Liver (tissue), 9 donors: Measurements from ENCODE around the gene FTHL17. TPM values are rescaled to one million over a fixed set of nuclear protein-coding genes. Genes with fewer than 3 reads are reported as not detected.

Experiments
- DNase-seq: peaks from one replicate; pipeline ENCODE4 v3.0.0-alpha.2; 2017; ENCODE audit warnings: low spot score
- H3K27ac ChIP-seq, 2 donors: one replicate each; pipeline ENCODE4 v1.7.0; 2013; ENCODE audit warnings: inconsistent platforms in 2 of 2, low read length in 2 of 2, control low read depth in 1 of 2, low read depth in 1 of 2, mild to moderate bottlenecking in 1 of 2
- H3K27me3 ChIP-seq, 4 donors: one replicate each; pipeline versions ENCODE4 v1.6.1 to v1.7.0; 2013; ENCODE audit warnings: low read length in 3 of 4, inconsistent platforms in 1 of 4, mild to moderate bottlenecking in 1 of 4, moderate library complexity in 1 of 4; ENCODE audit not compliant: control insufficient read depth in 4 of 4, insufficient read depth in 4 of 4
- H3K36me3 ChIP-seq, 4 donors: one replicate each; pipeline versions ENCODE4 v1.6.1 to v1.7.0; 2013; ENCODE audit warnings: low read length in 3 of 4, mild to moderate bottlenecking in 3 of 4, low read depth in 1 of 4, moderate library complexity in 1 of 4; ENCODE audit not compliant: control insufficient read depth in 4 of 4, insufficient read depth in 3 of 4
- H3K4me1 ChIP-seq, 4 donors: one replicate each; pipeline versions ENCODE4 v1.6.1 to v1.7.0; 2013; ENCODE audit warnings: low read length in 3 of 4, mild to moderate bottlenecking in 3 of 4, moderate library complexity in 1 of 4; ENCODE audit not compliant: control insufficient read depth in 4 of 4, insufficient read depth in 4 of 4
- H3K4me3 ChIP-seq, 3 donors: one replicate each; pipeline versions ENCODE4 v1.6.1 to v1.7.0; 2013; ENCODE audit warnings: low read length in 3 of 3, control low read depth in 1 of 3, low read depth in 1 of 3, mild to moderate bottlenecking in 1 of 3
- H3K9ac ChIP-seq, 2 donors: one replicate each; pipeline ENCODE4 v1.7.0; 2013; ENCODE audit warnings: low read length in 2 of 2, mild to moderate bottlenecking in 2 of 2, moderate library complexity in 2 of 2, control low read depth in 1 of 2, low read depth in 1 of 2
- H3K9me3 ChIP-seq, 4 donors: one replicate each; pipeline versions ENCODE4 v1.6.1 to v1.7.0; 2013; ENCODE audit warnings: low read length in 3 of 4; ENCODE audit not compliant: control insufficient read depth in 4 of 4
- ATF3 ChIP-seq: IDR thresholded peaks from 2 replicates; pipeline ENCODE4 v1.6.1; 2016; ENCODE audit warnings: antibody characterized with exemption
- EGR1 ChIP-seq, 2 donors: IDR thresholded peaks; 2 replicates each; pipeline ENCODE4 v1.6.1; 2016 to 2018; ENCODE audit warnings: antibody characterized with exemption in 2 of 2, low read depth in 2 of 2
- FOXA1 ChIP-seq: IDR thresholded peaks from 2 replicates; pipeline ENCODE4 v1.6.1; 2016; ENCODE audit warnings: antibody characterized with exemption
- FOXA2 ChIP-seq: IDR thresholded peaks from 2 replicates; pipeline ENCODE4 v1.6.1; 2016; ENCODE audit warnings: antibody characterized with exemption
- GABPA ChIP-seq, 2 donors: IDR thresholded peaks in 1 of 2; conservative IDR thresholded peaks in 1 of 2; 2 replicates each; pipeline ENCODE4 v1.6.1; 2016; ENCODE audit warnings: antibody characterized with exemption in 2 of 2, mild to moderate bottlenecking in 1 of 2, moderate library complexity in 1 of 2
- HNF4A ChIP-seq, 2 donors: conservative IDR thresholded peaks; 2 replicates each; pipeline ENCODE4 v1.6.1; 2016; ENCODE audit warnings: antibody characterized with exemption in 2 of 2, mild to moderate bottlenecking in 2 of 2
- HNF4G ChIP-seq: IDR thresholded peaks from 2 replicates; pipeline ENCODE4 v1.6.1; 2016; ENCODE audit warnings: antibody characterized with exemption
- JUND ChIP-seq, 2 donors: IDR thresholded peaks; 2 replicates each; pipeline ENCODE4 v1.6.1; 2016; ENCODE audit warnings: antibody characterized with exemption in 2 of 2
- REST ChIP-seq: IDR thresholded peaks from 2 replicates; pipeline ENCODE4 v1.6.1; 2016; ENCODE audit warnings: antibody characterized with exemption, mild to moderate bottlenecking
- SP1 ChIP-seq: IDR thresholded peaks from 2 replicates; pipeline ENCODE4 v1.6.1; 2018; ENCODE audit warnings: antibody characterized with exemption, mild to moderate bottlenecking
- TAF1 ChIP-seq: conservative IDR thresholded peaks from 2 replicates; pipeline ENCODE4 v1.6.1; 2016; ENCODE audit warnings: antibody characterized with exemption, mild to moderate bottlenecking
- YY1 ChIP-seq: IDR thresholded peaks from 2 replicates; pipeline ENCODE4 v1.6.1; 2016; ENCODE audit warnings: antibody characterized with exemption, mild to moderate bottlenecking
- ZBTB33 ChIP-seq: IDR thresholded peaks from 2 replicates; pipeline ENCODE4 v1.6.1; 2016; ENCODE audit warnings: antibody characterized with exemption
- WGBS: extraction: QIAGEN DNeasy Blood & Tissue Kit; methylation state at CpG from one replicate; pipeline ENCODE4 v1.1.7; 2013; 5-methylcytosine and 5-hydroxymethylcytosine counted together
- polyA plus RNA-seq, 2 donors: library from polyadenylated mRNA; stranded (reverse) in 1 of 2; unstranded in 1 of 2; fragments of 200-250 nt in 1 of 2; fragments of >200 nt in 1 of 2; fragmentation: Nextera tagmentation in 1 of 2; extraction: Ambion mirVana in 1 of 2; gene quantifications; one replicate each; pipeline versions ENCODE4 v1.2.1 to v1.2.3, GENCODE V29; 2013 to 2015
- total RNA-seq, 2 donors: library from RNA; depleted of rRNA; stranded (reverse); fragments of >200 nt; gene quantifications; one replicate each; pipeline ENCODE4 v1.2.3, GENCODE V29; 2014
- TF ChIP-seq, protein P1 (sequence below): fragments of 150-350 bp; IDR thresholded peaks from 2 replicates; pipeline ENCODE4 v1.5.1; 2017; ENCODE audit warnings: improper control_type of control experiment, low read depth, low read length; ENCODE audit not compliant: missing input control
- TF ChIP-seq, protein P2 (sequence below): IDR thresholded peaks from 2 replicates; pipeline ENCODE4 v1.6.1; 2016; ENCODE audit warnings: antibody characterized with exemption
- donor health status: healthy.
- donor health status: healthy.
- donor health status: healthy.
- donor health status: healthy.
- donor health status: healthy.

FTHL17 gene
- total and polyA plus RNA-seq, 4 donors = not detected

GRCh38 chrX:31098079-31098478 is 26.2 kb upstream of the FTHL17 start:
- no peak for DNase-seq
- H3K36me3 ChIP-seq = no peaks in the 10 kb centered on the region
- no peaks in the 10 kb centered on the region for H3K4me1 ChIP-seq
- WGBS = 76% methylated on average over 3 of the region's 3 CpGs
- H3K9me3 ChIP-seq = no peaks in the 10 kb centered on the region
- H3K27ac ChIP-seq = no peak overlapping the region
- H3K9ac ChIP-seq = no peak overlapping the region
- H3K27me3 ChIP-seq = no peaks in the 10 kb centered on the region
- TF ChIP-seq FOXA2 (no peak), FOXA1 (no peak), YY1 (no peak), GABPA (IDR thresholded peaks at IDR 0.05 in 1 of 2, conservative IDR thresholded peaks at IDR 0.05 in 1 of 2) (no peak)
- H3K4me3 ChIP-seq = no peak overlapping the region

GRCh38 chrX:31093639-31093975 is 21.8 kb upstream of the FTHL17 start:
- Histone ChIP-seq H3K9me3 (no peaks in the 10 kb centered on the region), H3K4me1 (no peaks in the 10 kb centered on the region), H3K27ac (no peak overlapping the region), H3K27me3 (no peaks in the 10 kb centered on the region), H3K4me3 (no peak overlapping the region), H3K36me3 (no peaks in the 10 kb centered on the region), H3K9ac (no peak overlapping the region)
- no peak for DNase-seq
- no peak for TF ChIP-seq GABPA (IDR thresholded peaks at IDR 0.05 in 1 of 2, conservative IDR thresholded peaks at IDR 0.05 in 1 of 2)
- no peak for TF ChIP-seq SP1
- TF ChIP-seq HNF4A (conservative IDR thresholded peaks at IDR 0.05) = no peak
- no peak for TF ChIP-seq REST
- TF ChIP-seq, protein P1, sequence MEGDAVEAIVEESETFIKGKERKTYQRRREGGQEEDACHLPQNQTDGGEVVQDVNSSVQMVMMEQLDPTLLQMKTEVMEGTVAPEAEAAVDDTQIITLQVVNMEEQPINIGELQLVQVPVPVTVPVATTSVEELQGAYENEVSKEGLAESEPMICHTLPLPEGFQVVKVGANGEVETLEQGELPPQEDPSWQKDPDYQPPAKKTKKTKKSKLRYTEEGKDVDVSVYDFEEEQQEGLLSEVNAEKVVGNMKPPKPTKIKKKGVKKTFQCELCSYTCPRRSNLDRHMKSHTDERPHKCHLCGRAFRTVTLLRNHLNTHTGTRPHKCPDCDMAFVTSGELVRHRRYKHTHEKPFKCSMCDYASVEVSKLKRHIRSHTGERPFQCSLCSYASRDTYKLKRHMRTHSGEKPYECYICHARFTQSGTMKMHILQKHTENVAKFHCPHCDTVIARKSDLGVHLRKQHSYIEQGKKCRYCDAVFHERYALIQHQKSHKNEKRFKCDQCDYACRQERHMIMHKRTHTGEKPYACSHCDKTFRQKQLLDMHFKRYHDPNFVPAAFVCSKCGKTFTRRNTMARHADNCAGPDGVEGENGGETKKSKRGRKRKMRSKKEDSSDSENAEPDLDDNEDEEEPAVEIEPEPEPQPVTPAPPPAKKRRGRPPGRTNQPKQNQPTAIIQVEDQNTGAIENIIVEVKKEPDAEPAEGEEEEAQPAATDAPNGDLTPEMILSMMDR = no peak
- no peak for TF ChIP-seq EGR1 (IDR thresholded peaks at IDR 0.05; ENCODE audit: low read depth in 2 of 2)
- no peak for TF ChIP-seq YY1
- TF ChIP-seq HNF4G = no peak
- TF ChIP-seq JUND (IDR thresholded peaks at IDR 0.05) = no peak
- TF ChIP-seq ZBTB33 = no peak
- no peak for TF ChIP-seq ATF3
- TF ChIP-seq, protein P2, sequence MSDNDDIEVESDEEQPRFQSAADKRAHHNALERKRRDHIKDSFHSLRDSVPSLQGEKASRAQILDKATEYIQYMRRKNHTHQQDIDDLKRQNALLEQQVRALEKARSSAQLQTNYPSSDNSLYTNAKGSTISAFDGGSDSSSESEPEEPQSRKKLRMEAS = no peak
- no peak for TF ChIP-seq TAF1
- WGBS = 92% methylated on average over 4 of the region's 4 CpGs
